Measurements from ENCODE around the gene CRYZ. TPM values are rescaled to one million over a fixed set of nuclear protein-coding genes. Genes with fewer than 3 reads are reported as not detected.

CRYZ gene
- polyA plus RNA-seq, 1 of the 3 experiments (the other 2 are of a cell fraction): 57.2 TPM

GRCh38 chr1:74753104-74753503 is 20.3 kb upstream of the CRYZ start:
- Histone ChIP-seq H3K27me3 (ENCODE audit: insufficient read depth) (no peaks in the 10 kb centered on the region), H3K27ac (ENCODE audit: low read depth in 2 of 2, low read length in 1 of 2) (no peak overlapping the region), H2AFZ (ENCODE audit: low read depth) (no peak overlapping the region), H3K4me1 (ENCODE audit: control insufficient read depth in 1 of 2, insufficient read depth in 2 of 2, low read depth in 1 of 2, low read length in 1 of 2) (no peaks in the 10 kb centered on the region), H4K20me1 (ENCODE audit: insufficient read depth) (no peaks in the 10 kb centered on the region), H3F3A (replicated peaks; ENCODE audit: insufficient read depth) (peaks cover 3% of the 10 kb centered on the region), H3K4me3 (ENCODE audit: low read depth in 2 of 2, low read length in 1 of 2) (no peak overlapping the region), H3K36me3 (replicated peaks in 1 of 2; ENCODE audit: control insufficient read depth in 1 of 2, insufficient read depth in 2 of 2, low read length in 1 of 2) (peaks cover 49 to 63% of the 10 kb centered on the region in 2 experiments), H3K9me3 (no peaks in the 10 kb centered on the region), H3K9me2 (no peaks in the 10 kb centered on the region), H3K4me2 (no peak overlapping the region), H3K9ac (no peak overlapping the region), H3K79me2 (ENCODE audit: insufficient read depth) (peaks cover 4% of the 10 kb centered on the region; the same call in 1 of the 2 replicates)
- ChIA-PET CTCF (interaction anchor here (1.4 kb wide), 1 partner anchor 19 kb away, joined by 5 read pairs; no protein-coding TSS in a partner anchor), POLR2A (no interaction called here)
- WGBS (ENCODE audit: low lambda C conversion rate): 92% methylated on average over 2 of the region's 2 CpGs
- no peak for TF ChIP-seq CTCF (IDR thresholded peaks at IDR 0.05)
- no peak for TF ChIP-seq SIN3A (IDR thresholded peaks at IDR 0.05; ENCODE audit: borderline replicate concordance, low read depth, low read length)
- TF ChIP-seq FOXJ3 (CRISPR knock-in tag; IDR thresholded peaks at IDR 0.05): no peak
- no peak for TF ChIP-seq NFIC (IDR thresholded peaks at IDR 0.05; ENCODE audit: borderline replicate concordance)
- no peak for TF ChIP-seq RAD21 (IDR thresholded peaks at IDR 0.05; ENCODE audit: low read length)
- TF ChIP-seq TCF12 (IDR thresholded peaks at IDR 0.05): no peak
- TF ChIP-seq, protein P1, sequence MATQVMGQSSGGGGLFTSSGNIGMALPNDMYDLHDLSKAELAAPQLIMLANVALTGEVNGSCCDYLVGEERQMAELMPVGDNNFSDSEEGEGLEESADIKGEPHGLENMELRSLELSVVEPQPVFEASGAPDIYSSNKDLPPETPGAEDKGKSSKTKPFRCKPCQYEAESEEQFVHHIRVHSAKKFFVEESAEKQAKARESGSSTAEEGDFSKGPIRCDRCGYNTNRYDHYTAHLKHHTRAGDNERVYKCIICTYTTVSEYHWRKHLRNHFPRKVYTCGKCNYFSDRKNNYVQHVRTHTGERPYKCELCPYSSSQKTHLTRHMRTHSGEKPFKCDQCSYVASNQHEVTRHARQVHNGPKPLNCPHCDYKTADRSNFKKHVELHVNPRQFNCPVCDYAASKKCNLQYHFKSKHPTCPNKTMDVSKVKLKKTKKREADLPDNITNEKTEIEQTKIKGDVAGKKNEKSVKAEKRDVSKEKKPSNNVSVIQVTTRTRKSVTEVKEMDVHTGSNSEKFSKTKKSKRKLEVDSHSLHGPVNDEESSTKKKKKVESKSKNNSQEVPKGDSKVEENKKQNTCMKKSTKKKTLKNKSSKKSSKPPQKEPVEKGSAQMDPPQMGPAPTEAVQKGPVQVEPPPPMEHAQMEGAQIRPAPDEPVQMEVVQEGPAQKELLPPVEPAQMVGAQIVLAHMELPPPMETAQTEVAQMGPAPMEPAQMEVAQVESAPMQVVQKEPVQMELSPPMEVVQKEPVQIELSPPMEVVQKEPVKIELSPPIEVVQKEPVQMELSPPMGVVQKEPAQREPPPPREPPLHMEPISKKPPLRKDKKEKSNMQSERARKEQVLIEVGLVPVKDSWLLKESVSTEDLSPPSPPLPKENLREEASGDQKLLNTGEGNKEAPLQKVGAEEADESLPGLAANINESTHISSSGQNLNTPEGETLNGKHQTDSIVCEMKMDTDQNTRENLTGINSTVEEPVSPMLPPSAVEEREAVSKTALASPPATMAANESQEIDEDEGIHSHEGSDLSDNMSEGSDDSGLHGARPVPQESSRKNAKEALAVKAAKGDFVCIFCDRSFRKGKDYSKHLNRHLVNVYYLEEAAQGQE (IDR thresholded peaks at IDR 0.05; ENCODE audit: low read depth, low read length): no peak
- TF ChIP-seq MEF2A (IDR thresholded peaks at IDR 0.05; ENCODE audit: borderline replicate concordance, low read depth): no peak
- TF ChIP-seq NRF1 (IDR thresholded peaks at IDR 0.05; ENCODE audit: low read depth, low read length): no peak
- no peak for TF ChIP-seq POLR2AphosphoS5 (IDR thresholded peaks at IDR 0.05; ENCODE audit: low read depth, low read length)
- TF ChIP-seq, protein P2, sequence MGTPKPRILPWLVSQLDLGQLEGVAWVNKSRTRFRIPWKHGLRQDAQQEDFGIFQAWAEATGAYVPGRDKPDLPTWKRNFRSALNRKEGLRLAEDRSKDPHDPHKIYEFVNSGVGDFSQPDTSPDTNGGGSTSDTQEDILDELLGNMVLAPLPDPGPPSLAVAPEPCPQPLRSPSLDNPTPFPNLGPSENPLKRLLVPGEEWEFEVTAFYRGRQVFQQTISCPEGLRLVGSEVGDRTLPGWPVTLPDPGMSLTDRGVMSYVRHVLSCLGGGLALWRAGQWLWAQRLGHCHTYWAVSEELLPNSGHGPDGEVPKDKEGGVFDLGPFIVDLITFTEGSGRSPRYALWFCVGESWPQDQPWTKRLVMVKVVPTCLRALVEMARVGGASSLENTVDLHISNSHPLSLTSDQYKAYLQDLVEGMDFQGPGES (IDR thresholded peaks at IDR 0.05; ENCODE audit: low read depth, low read length): no peak
- no peak for DNase-seq
